BJ (cell line): ENCODE results near the gene MICAL3. TPM values are rescaled to one million over a fixed set of nuclear protein-coding genes. Genes with fewer than 3 reads are reported as not detected.

Source experiments
- CTCF ChIA-PET: fragments of 350-600 bp; formaldehyde crosslinking; extraction: SDS; loops from one replicate; lab custom pipeline; 2021; ENCODE audit warnings: antibody characterized with exemption, inconsistent platforms; lab: Yijun Ruan, JAX
- POLR2A ChIA-PET: fragments of 300-600 bp; sonication (Branson Sonifier 250); formaldehyde crosslinking; extraction: SDS; loops from one replicate; lab custom pipeline; 2021; ENCODE audit warnings: antibody characterized with exemption; lab: Charles Lee
- DNase-seq: peaks from one replicate; pipeline ENCODE4 v3.0.0-alpha.2; 2011; ENCODE audit warnings: low read depth
- H3K27me3 ChIP-seq: 2 replicates; pipeline ENCODE4 v1.6.0; 2011; ENCODE audit warnings: low read length; ENCODE audit not compliant: control insufficient read depth, insufficient read depth
- H3K36me3 ChIP-seq: 2 replicates; pipeline ENCODE4 v1.5.1; 2011; ENCODE audit warnings: low read length; ENCODE audit not compliant: control insufficient read depth, insufficient read depth
- H3K4me3 ChIP-seq: 2 replicates; pipeline ENCODE4 v1.5.1; 2011; ENCODE audit warnings: low read depth, mild to moderate bottlenecking, control low read depth, low read length
- polyA plus RNA-seq: library from polyadenylated mRNA; depleted of rRNA; stranded (reverse); fragments of >200 nt; gene quantifications from 2 replicates; pipeline ENCODE4 v1.2.3, GENCODE V29; 2011
- TF ChIP-seq, protein P1 (sequence below): IDR thresholded peaks from 2 replicates; pipeline ENCODE4 v1.5.1; 2011; ENCODE audit warnings: low read depth, mild to moderate bottlenecking, control low read depth, inconsistent platforms, low read length, moderate library complexity; ENCODE audit not compliant: insufficient read depth

Gene MICAL3
- polyA plus RNA-seq, 1 experiment = 16.4 TPM

DNA sequence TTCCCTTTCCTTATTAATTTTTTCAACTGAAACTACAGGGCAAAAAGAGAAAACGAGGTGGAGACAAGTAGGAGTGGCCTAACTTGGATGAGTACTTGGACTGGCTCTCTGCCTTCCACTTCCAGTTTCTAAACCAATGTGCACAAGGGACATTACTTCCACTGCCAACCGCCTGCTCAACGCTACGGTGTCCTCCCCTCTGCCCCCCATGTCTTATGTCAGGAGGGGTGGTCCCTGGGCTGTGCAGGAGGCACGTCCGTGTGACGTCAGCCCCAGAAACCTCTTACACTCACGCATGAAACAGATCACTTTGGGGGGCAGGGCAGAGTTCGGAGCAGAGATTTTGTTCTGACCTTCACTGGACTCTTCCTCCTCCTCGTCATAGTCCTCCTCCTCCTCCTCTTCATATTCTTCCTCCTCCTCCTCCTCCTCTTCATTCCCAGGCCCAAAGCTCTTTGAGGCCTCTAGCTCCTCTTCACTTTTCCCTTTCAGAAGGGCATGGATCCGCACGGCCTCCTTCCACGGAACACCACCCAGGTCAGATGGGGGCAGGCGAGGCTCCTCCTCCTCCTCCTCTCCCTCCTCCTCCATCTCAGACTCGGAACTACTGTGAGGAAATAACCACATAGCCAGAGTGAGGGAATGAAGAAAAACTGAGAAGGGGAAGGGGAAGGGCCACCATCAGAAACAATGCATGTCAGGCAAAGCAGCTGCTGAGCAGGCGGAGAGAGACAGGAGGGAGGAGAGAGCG is 192.7 kb downstream of the MICAL3 start:
- Histone ChIP-seq H3K4me3 (no peak overlapping the region), H3K27me3 (no peaks in the 10 kb centered on the region), H3K36me3 (peaks cover 6% of the 10 kb centered on the region)
- CTCF ChIA-PET = interaction anchor here (0.7 to 11.5 kb wide), 5 partner anchors 22 to 325 kb away, joined by 3 to 172 read pairs (median 6); partner anchors contain the start of gene PEX26
- no peak for DNase-seq
- POLR2A ChIA-PET = interaction anchor here (0.7 kb wide), 1 partner anchor 273 kb away, joined by 5 read pairs; no protein-coding TSS in a partner anchor
- TF ChIP-seq, protein P1, sequence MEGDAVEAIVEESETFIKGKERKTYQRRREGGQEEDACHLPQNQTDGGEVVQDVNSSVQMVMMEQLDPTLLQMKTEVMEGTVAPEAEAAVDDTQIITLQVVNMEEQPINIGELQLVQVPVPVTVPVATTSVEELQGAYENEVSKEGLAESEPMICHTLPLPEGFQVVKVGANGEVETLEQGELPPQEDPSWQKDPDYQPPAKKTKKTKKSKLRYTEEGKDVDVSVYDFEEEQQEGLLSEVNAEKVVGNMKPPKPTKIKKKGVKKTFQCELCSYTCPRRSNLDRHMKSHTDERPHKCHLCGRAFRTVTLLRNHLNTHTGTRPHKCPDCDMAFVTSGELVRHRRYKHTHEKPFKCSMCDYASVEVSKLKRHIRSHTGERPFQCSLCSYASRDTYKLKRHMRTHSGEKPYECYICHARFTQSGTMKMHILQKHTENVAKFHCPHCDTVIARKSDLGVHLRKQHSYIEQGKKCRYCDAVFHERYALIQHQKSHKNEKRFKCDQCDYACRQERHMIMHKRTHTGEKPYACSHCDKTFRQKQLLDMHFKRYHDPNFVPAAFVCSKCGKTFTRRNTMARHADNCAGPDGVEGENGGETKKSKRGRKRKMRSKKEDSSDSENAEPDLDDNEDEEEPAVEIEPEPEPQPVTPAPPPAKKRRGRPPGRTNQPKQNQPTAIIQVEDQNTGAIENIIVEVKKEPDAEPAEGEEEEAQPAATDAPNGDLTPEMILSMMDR = no peak

DNA sequence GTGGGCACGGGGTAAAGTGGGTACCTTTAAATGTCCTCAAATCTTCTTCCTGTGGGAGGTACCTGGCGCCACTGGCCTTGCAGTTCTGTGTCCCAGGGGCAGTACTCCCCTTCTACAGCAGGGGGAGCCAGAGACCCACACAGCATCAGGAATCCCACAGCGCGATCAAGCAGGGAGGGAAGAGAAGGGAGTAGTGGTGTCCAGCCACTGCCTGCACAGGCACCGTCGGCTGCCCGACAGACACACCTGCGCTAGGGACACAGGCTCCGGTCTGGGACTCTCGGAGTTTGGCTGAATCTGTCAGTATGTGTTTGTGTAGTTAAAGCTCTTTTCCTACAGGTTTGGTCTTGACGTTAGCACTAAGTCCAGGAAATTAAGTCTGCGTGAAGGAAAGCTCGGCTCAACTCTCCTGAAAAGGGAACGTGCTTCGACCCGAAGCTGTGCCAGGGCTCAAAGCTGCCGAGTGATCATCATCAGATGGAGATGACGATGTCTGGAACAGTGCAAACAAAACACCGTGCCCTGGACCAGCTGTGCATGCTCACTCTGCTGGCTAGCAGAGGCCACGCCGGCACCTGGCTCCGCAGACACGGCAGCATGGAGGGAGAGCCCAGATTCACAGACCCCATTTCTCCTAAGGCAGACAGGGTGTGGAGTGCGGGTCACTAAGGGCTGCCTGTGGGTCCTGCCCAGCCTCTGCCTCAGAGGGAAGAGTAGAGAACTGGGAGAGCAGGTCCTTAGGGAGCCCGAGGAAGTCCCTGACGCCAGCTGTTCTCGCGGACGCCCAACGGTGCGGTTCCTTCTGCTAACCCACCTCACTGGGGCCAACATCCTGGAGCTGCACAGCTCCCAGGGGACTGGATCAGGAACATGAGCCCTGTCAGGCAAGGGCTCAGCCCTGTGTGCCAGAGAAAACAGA is 194.1 kb downstream of the MICAL3 start:
- H3K36me3 ChIP-seq = peaks cover 4% of the 10 kb centered on the region
- CTCF ChIA-PET = interaction anchor here (0.5 to 11.5 kb wide), 45 partner anchors 8 to 327 kb away, joined by 3 to 172 read pairs (median 4); partner anchors contain the start of genes MICAL3, PEX26 and USP18
- no peak overlapping the region for H3K4me3 ChIP-seq

DNA sequence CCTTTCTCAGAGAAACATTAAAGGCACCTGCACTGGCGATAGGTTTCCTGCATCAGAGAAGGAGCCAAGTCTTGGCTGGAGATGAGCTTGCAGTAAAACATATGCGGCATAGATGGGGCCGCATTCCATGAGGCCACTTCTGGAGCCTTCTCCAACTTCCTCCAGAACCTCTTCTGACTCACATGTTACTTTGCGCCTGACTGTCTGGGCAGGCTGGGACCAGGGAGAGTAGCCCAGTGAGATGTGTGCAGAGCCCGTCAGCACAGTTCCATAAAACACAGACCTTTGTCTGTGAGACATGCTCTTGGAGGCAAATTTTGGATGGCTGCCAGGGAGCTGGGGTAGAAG is 194.7 kb downstream of the MICAL3 start:
- ChIA-PET POLR2A (no interaction called here), CTCF (interaction anchor here (0.7 to 11.5 kb wide), 27 partner anchors 8 to 327 kb away, joined by 3 to 172 read pairs (median 5); partner anchors contain the start of genes MICAL3, PEX26 and USP18)
- H3K27me3 ChIP-seq = no peaks in the 10 kb centered on the region
- peaks cover 3% of the 10 kb centered on the region for H3K36me3 ChIP-seq
- TF ChIP-seq, protein P1 = no peak
- no peak for DNase-seq
- H3K4me3 ChIP-seq = no peak overlapping the region

More for the DNA sequence above, 194.1 kb downstream of the MICAL3 start:
- no peaks in the 10 kb centered on the region for H3K27me3 ChIP-seq
- no peak for DNase-seq
- TF ChIP-seq, protein P1 = peak; percentile 99
- POLR2A ChIA-PET = no interaction called here

DNA sequence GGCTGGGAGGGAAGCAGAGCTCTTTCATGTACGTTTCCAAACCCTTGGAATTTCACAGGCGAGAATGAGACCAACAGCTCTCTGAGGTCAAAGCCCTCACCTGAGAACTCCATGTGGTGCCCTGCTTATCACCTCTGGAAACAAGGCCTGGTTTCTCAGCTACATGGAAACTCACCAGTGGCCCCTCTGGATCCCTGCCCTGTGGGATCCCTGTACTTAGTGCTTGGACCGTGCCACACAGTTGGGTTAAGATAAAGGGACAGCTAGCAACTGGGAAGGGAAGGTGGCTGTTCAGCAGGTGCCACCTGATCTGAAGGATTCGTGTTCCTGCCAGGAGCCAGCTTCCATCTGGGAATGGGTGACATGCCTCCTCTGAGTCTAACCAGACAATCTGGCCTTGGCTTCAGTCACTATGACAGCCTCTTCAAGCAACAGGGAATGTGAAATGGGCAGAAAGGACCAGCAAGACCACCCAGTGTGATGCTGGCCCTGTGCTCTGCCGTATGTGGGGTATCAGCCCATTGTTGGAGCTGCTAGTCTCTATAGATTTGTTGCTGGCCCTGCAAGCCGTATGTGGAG is 195.8 kb downstream of the MICAL3 start:
- Histone ChIP-seq H3K27me3 (no peaks in the 10 kb centered on the region), H3K36me3 (peaks cover 3% of the 10 kb centered on the region), H3K4me3 (no peak overlapping the region)
- ChIA-PET CTCF (interaction anchor here (0.6 to 11.5 kb wide), 10 partner anchors 12 to 329 kb away, joined by 3 to 172 read pairs (median 6); partner anchors contain the start of gene PEX26), POLR2A (no interaction called here)
- TF ChIP-seq, protein P1 = no peak
- DNase-seq = no peak
